ENCODE data around the gene GNG11.
"Not testable (repeated sequence)": the region's sequence is repeated elsewhere in the genome, so short reads cannot be mapped to it uniquely, and the experiment has no call there.

GNG11 gene

GRCh38 chr7:93913197-93913596 lies 8.3 kb upstream of the GNG11 start:
- H3K4me3 ChIP-seq (ENCODE audit: low read depth, low read length) = no peak overlapping the region
- in situ Hi-C loops (cut with HindIII; ENCODE audit: low sequenced_read_pairs) = no loop called here
- TF ChIP-seq CTCF (IDR thresholded peaks at IDR 0.05; ENCODE audit: low read depth, low read length, missing control alignments) = no peak
- DNase-seq (ENCODE audit: low read depth) = no peak

- TF ChIP-seq CTCF (IDR thresholded peaks at IDR 0.05; ENCODE audit: low read depth, low read length, missing control alignments) = no peak
- H3K4me3 ChIP-seq (ENCODE audit: low read depth, low read length) = no peak overlapping the region
- no peak for DNase-seq (ENCODE audit: low read depth)
- in situ Hi-C loops (cut with HindIII; ENCODE audit: low sequenced_read_pairs) = no loop called here
Observed at GRCh38 chr7:93914581-93915066, 6.9 kb upstream of the GNG11 start.

GRCh38 chr7:93915206-93915842 lies 6.2 kb upstream of the GNG11 start:
- in situ Hi-C loops (cut with HindIII; ENCODE audit: low sequenced_read_pairs); DNase-seq (ENCODE audit: low read depth): not testable (repeated sequence)

GRCh38 chr7:93915888-93916287 lies 5.6 kb upstream of the GNG11 start:
- in situ Hi-C loops (cut with HindIII; ENCODE audit: low sequenced_read_pairs); DNase-seq (ENCODE audit: low read depth); H3K4me3 ChIP-seq (ENCODE audit: low read depth, low read length): not testable (repeated sequence)

More at GRCh38 chr7:93915206-93915842, 6.2 kb upstream of the GNG11 start:
- not testable (repeated sequence) for H3K4me3 ChIP-seq (ENCODE audit: low read depth, low read length)

- DNase-seq (ENCODE audit: low read depth); H3K4me3 ChIP-seq (ENCODE audit: low read depth, low read length); in situ Hi-C loops (cut with HindIII; ENCODE audit: low sequenced_read_pairs): not testable (repeated sequence)
Observed at GRCh38 chr7:93916315-93916714, 5.2 kb upstream of the GNG11 start.

GRCh38 chr7:93920496-93921182 lies 896 bp upstream of the GNG11 start:
- H3K4me3 ChIP-seq (ENCODE audit: low read depth, low read length) = no peak overlapping the region
- in situ Hi-C loops (cut with HindIII; ENCODE audit: low sequenced_read_pairs) = loop anchor here (5.0 kb wide), 1 partner anchor 82 kb away; the partner anchor contains the start of gene BET1
- TF ChIP-seq CTCF (IDR thresholded peaks at IDR 0.05; ENCODE audit: low read depth, low read length, missing control alignments) = no peak
- DNase-seq (ENCODE audit: low read depth) = no peak

- in situ Hi-C loops (cut with HindIII; ENCODE audit: low sequenced_read_pairs) = loop anchor here (5.0 kb wide), 1 partner anchor 81 kb away; the partner anchor contains the start of gene BET1
- TF ChIP-seq CTCF (IDR thresholded peaks at IDR 0.05; ENCODE audit: low read depth, low read length, missing control alignments) = no peak
- H3K4me3 ChIP-seq (ENCODE audit: low read depth, low read length) = peak overlapping the region; percentile 71
- DNase-seq (ENCODE audit: low read depth) = no peak
Observed at GRCh38 chr7:93921186-93921585, 349 bp upstream of the GNG11 start.

GRCh38 chr7:93923296-93923695 lies 1.8 kb downstream of the GNG11 start:
- in situ Hi-C loops (cut with HindIII; ENCODE audit: low sequenced_read_pairs) = loop anchor here (5.0 kb wide), 1 partner anchor 79 kb away; the partner anchor contains the start of gene BET1
- peak overlapping the region; percentile 71 for H3K4me3 ChIP-seq (ENCODE audit: low read depth, low read length)
- no peak for DNase-seq (ENCODE audit: low read depth)

More at GRCh38 chr7:93923296-93923695, 1.8 kb downstream of the GNG11 start:
- TF ChIP-seq CTCF (IDR thresholded peaks at IDR 0.05; ENCODE audit: low read depth, low read length, missing control alignments) = no peak
